Measurements from ENCODE around the gene PLD1.
"Not testable (repeated sequence)": the region's sequence is repeated elsewhere in the genome, so short reads cannot be mapped to it uniquely, and the experiment has no call there.

The PLD1 gene

GRCh38 chr3:171598990-171599389 is 211.3 kb downstream of the PLD1 start:
- no peaks in the 10 kb centered on the region for H3K9me3 Mint-ChIP-seq (ENCODE audit: low read depth)
- H3K36me3 Mint-ChIP-seq: no peaks in the 10 kb centered on the region
- no peak overlapping the region for H3K27ac Mint-ChIP-seq
- H3K4me3 Mint-ChIP-seq: no peak overlapping the region
- no peaks in the 10 kb centered on the region for H3K27me3 Mint-ChIP-seq
- H3K4me1 Mint-ChIP-seq (ENCODE audit: low read depth): no peaks in the 10 kb centered on the region

- Mint-ChIP-seq H3K27me3 (no peaks in the 10 kb centered on the region), H3K36me3 (no peaks in the 10 kb centered on the region), H3K4me1 (ENCODE audit: low read depth) (no peaks in the 10 kb centered on the region), H3K9me3 (ENCODE audit: low read depth) (no peaks in the 10 kb centered on the region), H3K27ac (no peak overlapping the region), H3K4me3 (no peak overlapping the region)
Observed at GRCh38 chr3:171592786-171593185, 217.5 kb downstream of the PLD1 start.

GRCh38 chr3:171591070-171591469 is 219.2 kb downstream of the PLD1 start:
- Mint-ChIP-seq H3K9me3 (ENCODE audit: low read depth) (no peaks in the 10 kb centered on the region), H3K4me3 (no peak overlapping the region), H3K4me1 (ENCODE audit: low read depth) (no peaks in the 10 kb centered on the region), H3K36me3 (no peaks in the 10 kb centered on the region), H3K27me3 (no peaks in the 10 kb centered on the region), H3K27ac (no peak overlapping the region)

GRCh38 chr3:171586274-171586673 is 224.0 kb downstream of the PLD1 start:
- Mint-ChIP-seq H3K4me1 (ENCODE audit: low read depth) (no peaks in the 10 kb centered on the region), H3K4me3 (no peak overlapping the region), H3K27ac (no peak overlapping the region), H3K9me3 (ENCODE audit: low read depth) (no peaks in the 10 kb centered on the region), H3K36me3 (no peaks in the 10 kb centered on the region), H3K27me3 (peaks cover 1% of the 10 kb centered on the region)

- Mint-ChIP-seq H3K9me3 (ENCODE audit: low read depth) (no peaks in the 10 kb centered on the region), H3K36me3 (no peaks in the 10 kb centered on the region), H3K4me1 (ENCODE audit: low read depth) (no peaks in the 10 kb centered on the region), H3K27ac (no peak overlapping the region), H3K4me3 (no peak overlapping the region), H3K27me3 (peaks cover 1% of the 10 kb centered on the region)
Observed at GRCh38 chr3:171585039-171585438, 225.2 kb downstream of the PLD1 start.

GRCh38 chr3:171584100-171584499 is 226.2 kb downstream of the PLD1 start:
- H3K27me3 Mint-ChIP-seq: peaks cover 1% of the 10 kb centered on the region
- no peaks in the 10 kb centered on the region for H3K4me1 Mint-ChIP-seq (ENCODE audit: low read depth)
- H3K4me3 Mint-ChIP-seq: no peak overlapping the region
- no peaks in the 10 kb centered on the region for H3K9me3 Mint-ChIP-seq (ENCODE audit: low read depth)
- H3K36me3 Mint-ChIP-seq: no peaks in the 10 kb centered on the region
- H3K27ac Mint-ChIP-seq: no peak overlapping the region

GRCh38 chr3:171574556-171575240 is 235.6 kb downstream of the PLD1 start:
- H3K9me3 Mint-ChIP-seq (ENCODE audit: low read depth): no peaks in the 10 kb centered on the region
- peaks cover 2% of the 10 kb centered on the region for H3K27me3 Mint-ChIP-seq
- no peak overlapping the region for H3K4me3 Mint-ChIP-seq
- H3K4me1 Mint-ChIP-seq (ENCODE audit: low read depth): no peaks in the 10 kb centered on the region
- H3K27ac Mint-ChIP-seq: no peak overlapping the region
- H3K36me3 Mint-ChIP-seq: no peaks in the 10 kb centered on the region

- H3K36me3 Mint-ChIP-seq: no peaks in the 10 kb centered on the region
- peaks cover 1% of the 10 kb centered on the region for H3K4me1 Mint-ChIP-seq (ENCODE audit: low read depth)
- peaks cover 2% of the 10 kb centered on the region for H3K27me3 Mint-ChIP-seq
- H3K9me3 Mint-ChIP-seq (ENCODE audit: low read depth): no peaks in the 10 kb centered on the region
- H3K4me3 Mint-ChIP-seq: no peak overlapping the region
- no peak overlapping the region for H3K27ac Mint-ChIP-seq
Observed at GRCh38 chr3:171569571-171570132, 240.6 kb downstream of the PLD1 start.

- Mint-ChIP-seq H3K4me1 (ENCODE audit: low read depth) (peaks cover 1% of the 10 kb centered on the region), H3K36me3 (no peaks in the 10 kb centered on the region), H3K9me3 (ENCODE audit: low read depth) (no peaks in the 10 kb centered on the region), H3K27ac (no peak overlapping the region), H3K27me3 (peaks cover 2% of the 10 kb centered on the region), H3K4me3 (no peak overlapping the region)
Observed at GRCh38 chr3:171568766-171569165, 241.5 kb downstream of the PLD1 start.

GRCh38 chr3:171566803-171567422 is 243.4 kb downstream of the PLD1 start:
- Mint-ChIP-seq H3K36me3 (no peaks in the 10 kb centered on the region), H3K4me1 (ENCODE audit: low read depth) (peaks cover 5% of the 10 kb centered on the region), H3K27me3 (peaks cover 2% of the 10 kb centered on the region), H3K4me3 (no peak overlapping the region), H3K9me3 (ENCODE audit: low read depth) (no peaks in the 10 kb centered on the region), H3K27ac (no peak overlapping the region)

- H3K27me3 Mint-ChIP-seq: no peaks in the 10 kb centered on the region
- no peak overlapping the region for H3K27ac Mint-ChIP-seq
- no peaks in the 10 kb centered on the region for H3K36me3 Mint-ChIP-seq
- H3K4me3 Mint-ChIP-seq: no peak overlapping the region
- H3K9me3 Mint-ChIP-seq (ENCODE audit: low read depth): no peaks in the 10 kb centered on the region
- H3K4me1 Mint-ChIP-seq (ENCODE audit: low read depth): peaks cover 11% of the 10 kb centered on the region
Observed at GRCh38 chr3:171565481-171566058, 244.7 kb downstream of the PLD1 start.

- Mint-ChIP-seq H3K9me3 (ENCODE audit: low read depth) (no peaks in the 10 kb centered on the region), H3K4me3 (no peak overlapping the region), H3K27ac (no peak overlapping the region), H3K4me1 (ENCODE audit: low read depth) (peaks cover 11% of the 10 kb centered on the region), H3K36me3 (no peaks in the 10 kb centered on the region), H3K27me3 (no peaks in the 10 kb centered on the region)
Observed at GRCh38 chr3:171564748-171565480, 245.4 kb downstream of the PLD1 start.

- no peaks in the 10 kb centered on the region for H3K36me3 Mint-ChIP-seq
- H3K4me1 Mint-ChIP-seq (ENCODE audit: low read depth): peaks cover 11% of the 10 kb centered on the region
- no peaks in the 10 kb centered on the region for H3K9me3 Mint-ChIP-seq (ENCODE audit: low read depth)
- no peaks in the 10 kb centered on the region for H3K27me3 Mint-ChIP-seq
- H3K4me3 Mint-ChIP-seq: no peak overlapping the region
- no peak overlapping the region for H3K27ac Mint-ChIP-seq
Observed at GRCh38 chr3:171563298-171563697, 247.0 kb downstream of the PLD1 start.

GRCh38 chr3:171562459-171562858 is 247.8 kb downstream of the PLD1 start:
- H3K36me3 Mint-ChIP-seq; H3K4me3 Mint-ChIP-seq; H3K9me3 Mint-ChIP-seq (ENCODE audit: low read depth); H3K27me3 Mint-ChIP-seq; H3K27ac Mint-ChIP-seq: not testable (repeated sequence)
- H3K4me1 Mint-ChIP-seq (ENCODE audit: low read depth): peaks cover 14% of the 10 kb centered on the region
